Upper lobe of left lung (tissue), 6 donors: ENCODE measurements around the gene SPIRE2. TPM values are rescaled to one million over a fixed set of nuclear protein-coding genes. Genes with fewer than 3 reads are reported as not detected.
A peak's percentile ranks its signal among the peaks of the same experiment; 100 is the strongest.

Experiments
- ATAC-seq, 2 donors: fragments of 200-7000 bp; cut with Tn5 transposase; one replicate each; pipeline ENCODE4 v1.9.1; 2022; ENCODE audit warnings: mild to moderate bottlenecking in 2 of 2, moderate library complexity in 2 of 2; ENCODE audit not compliant: low FRiP score in 2 of 2
- DNase-seq, 2 donors: peaks; one replicate each; pipeline ENCODE4 v3.0.0-alpha.2; 2019 to 2020
- H3K27ac ChIP-seq, 4 donors: fragments of 200-600 bp; sonication (generic); one replicate each; pipeline ENCODE4 v1.5.1; 2016 to 2019
- H3K27me3 ChIP-seq, 4 donors: fragments of 200-600 bp; sonication (generic); one replicate each; pipeline ENCODE4 v1.5.1; 2017 to 2019
- H3K36me3 ChIP-seq, 4 donors: fragments of 200-600 bp; sonication (generic); one replicate each; pipeline ENCODE4 v1.5.1; 2016 to 2019
- H3K4me1 ChIP-seq, 4 donors: fragments of 200-600 bp; sonication (generic); one replicate each; pipeline ENCODE4 v1.5.1; 2018 to 2019
- H3K4me3 ChIP-seq, 4 donors: fragments of 200-600 bp; sonication (generic); one replicate each; pipeline ENCODE4 v1.5.1; 2017 to 2019; ENCODE audit warnings: mild to moderate bottlenecking in 2 of 4, moderate library complexity in 1 of 4
- H3K9me3 ChIP-seq, 4 donors: fragments of 200-600 bp; sonication (generic); one replicate each; pipeline ENCODE4 v1.5.1; 2018 to 2019
- EP300 ChIP-seq, 4 donors: sonication (generic); formaldehyde crosslinking; IDR thresholded peaks; one replicate each; pipeline ENCODE4 v1.5.1; 2017; ENCODE audit warnings: antibody characterized with exemption in 4 of 4, control low read depth in 2 of 4
- POLR2A ChIP-seq, 4 donors: fragments of 450-650 bp; IDR thresholded peaks; one replicate each; pipeline ENCODE4 v1.5.1; 2016 to 2017; ENCODE audit warnings: antibody characterized with exemption in 4 of 4, mild to moderate bottlenecking in 2 of 4
- POLR2AphosphoS5 ChIP-seq, 2 donors: sonication (generic); formaldehyde crosslinking; IDR thresholded peaks; one replicate each; pipeline ENCODE4 v1.5.1; 2017; ENCODE audit warnings: antibody characterized with exemption in 2 of 2
- WGBS, 2 donors: methylation state at CpG; one replicate each; pipeline ENCODE4 v1.1.5; 2017 to 2018; 5-methylcytosine and 5-hydroxymethylcytosine counted together
- total RNA-seq, 6 donors: library from RNA; depleted of rRNA in 4 of 6; stranded (reverse); fragments of >200 nt in 4 of 6; gene quantifications; one replicate each; pipeline versions ENCODE4 v1.1.0 to v1.2.1, GENCODE V29; 2016 to 2021
- TF ChIP-seq, protein P1 (sequence below), 6 experiments: fragments of 450-650 bp in 4 of 6; fragments of 200-600 bp in 2 of 6; sonication (generic) in 2 of 6; IDR thresholded peaks; one replicate each; pipeline ENCODE4 v1.5.1; 2016 to 2019; ENCODE audit warnings: antibody characterized with exemption in 6 of 6
- donor health status: DM: no; HTN: no; CAD: no; lungs with moderate emphysema.
- donor health status: DM: no; HTN: yes; CAD: no; lungs with severe emphysema.

The SPIRE2 gene
- total RNA-seq, 6 donors from 2014 or later = 6.1 to 52.4 (median 14.7) TPM

DNA sequence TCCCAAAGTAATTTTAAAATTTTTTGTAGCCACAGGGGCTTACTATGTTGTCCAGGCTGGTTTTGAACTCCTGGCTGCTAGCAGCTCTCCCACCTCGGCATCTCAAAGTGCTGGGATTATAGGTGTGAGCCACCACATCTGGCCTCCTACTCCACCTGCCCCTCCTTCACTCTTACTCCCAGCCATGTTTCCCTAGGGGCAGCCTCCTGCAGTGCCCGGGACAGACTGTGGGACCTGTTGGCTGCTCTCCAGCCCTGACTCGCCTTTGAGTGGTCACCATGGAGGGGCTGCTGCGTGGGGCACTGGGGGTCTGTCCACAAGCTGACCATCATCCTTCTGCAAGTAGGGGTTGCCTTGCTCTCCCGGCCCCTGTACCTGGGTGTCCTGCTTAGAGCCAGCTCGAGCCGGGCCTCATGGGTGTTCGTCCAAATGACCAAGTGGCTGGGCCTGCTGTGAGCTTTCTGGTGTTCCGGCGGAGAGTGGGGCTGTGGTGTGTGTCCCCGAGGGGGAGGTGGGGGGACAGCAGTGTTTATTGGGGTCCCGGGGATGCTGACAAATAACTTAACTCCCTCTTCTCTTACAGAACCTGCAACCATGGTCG lies 16.6 kb downstream of the SPIRE2 start:
- WGBS, 2 donors = 80 to 86% methylated on average over 11 to 12 of the region's 13 CpGs
- no peaks in the 10 kb centered on the region for H3K9me3 ChIP-seq
- no peak overlapping the region for H3K27ac ChIP-seq
- peak in 1 of 2 donors; percentile 23 for ATAC-seq
- H3K4me3 ChIP-seq = no peak overlapping the region
- TF ChIP-seq POLR2A (IDR thresholded peaks at IDR 0.05) (no peak), POLR2AphosphoS5 (IDR thresholded peaks at IDR 0.05) (no peak), EP300 (IDR thresholded peaks at IDR 0.05) (no peak)
- TF ChIP-seq, protein P1, sequence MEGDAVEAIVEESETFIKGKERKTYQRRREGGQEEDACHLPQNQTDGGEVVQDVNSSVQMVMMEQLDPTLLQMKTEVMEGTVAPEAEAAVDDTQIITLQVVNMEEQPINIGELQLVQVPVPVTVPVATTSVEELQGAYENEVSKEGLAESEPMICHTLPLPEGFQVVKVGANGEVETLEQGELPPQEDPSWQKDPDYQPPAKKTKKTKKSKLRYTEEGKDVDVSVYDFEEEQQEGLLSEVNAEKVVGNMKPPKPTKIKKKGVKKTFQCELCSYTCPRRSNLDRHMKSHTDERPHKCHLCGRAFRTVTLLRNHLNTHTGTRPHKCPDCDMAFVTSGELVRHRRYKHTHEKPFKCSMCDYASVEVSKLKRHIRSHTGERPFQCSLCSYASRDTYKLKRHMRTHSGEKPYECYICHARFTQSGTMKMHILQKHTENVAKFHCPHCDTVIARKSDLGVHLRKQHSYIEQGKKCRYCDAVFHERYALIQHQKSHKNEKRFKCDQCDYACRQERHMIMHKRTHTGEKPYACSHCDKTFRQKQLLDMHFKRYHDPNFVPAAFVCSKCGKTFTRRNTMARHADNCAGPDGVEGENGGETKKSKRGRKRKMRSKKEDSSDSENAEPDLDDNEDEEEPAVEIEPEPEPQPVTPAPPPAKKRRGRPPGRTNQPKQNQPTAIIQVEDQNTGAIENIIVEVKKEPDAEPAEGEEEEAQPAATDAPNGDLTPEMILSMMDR (IDR thresholded peaks at IDR 0.05) = no peak
- H3K4me1 ChIP-seq = no peaks in the 10 kb centered on the region
- H3K36me3 ChIP-seq = no peaks in the 10 kb centered on the region
- no peaks in the 10 kb centered on the region for H3K27me3 ChIP-seq
- DNase-seq = peak in 1 of 2 donors; percentile 56

DNA sequence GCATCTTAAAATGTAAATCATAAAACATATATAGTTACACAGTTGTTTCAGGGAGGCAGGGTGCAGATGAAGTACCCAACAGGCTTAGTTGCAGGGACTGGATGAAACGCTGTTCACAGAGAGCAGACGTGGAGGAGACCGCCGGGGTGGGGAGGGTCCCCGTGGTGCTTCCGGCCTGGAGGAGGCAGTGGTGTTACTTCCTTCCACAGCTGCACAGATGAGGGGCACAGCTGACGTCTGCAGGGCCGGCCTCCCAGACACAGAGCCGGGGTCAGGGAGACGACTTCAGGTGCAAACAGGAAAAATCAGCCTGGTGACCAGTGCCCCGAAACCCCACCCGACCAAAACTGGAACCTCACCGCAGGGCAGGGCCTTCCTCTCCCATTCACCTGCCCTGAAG lies 17.1 kb downstream of the SPIRE2 start:
- 47% methylated on average over 12 to 13 of the region's 13 CpGs for WGBS, 2 donors
- no peak for ATAC-seq

DNA sequence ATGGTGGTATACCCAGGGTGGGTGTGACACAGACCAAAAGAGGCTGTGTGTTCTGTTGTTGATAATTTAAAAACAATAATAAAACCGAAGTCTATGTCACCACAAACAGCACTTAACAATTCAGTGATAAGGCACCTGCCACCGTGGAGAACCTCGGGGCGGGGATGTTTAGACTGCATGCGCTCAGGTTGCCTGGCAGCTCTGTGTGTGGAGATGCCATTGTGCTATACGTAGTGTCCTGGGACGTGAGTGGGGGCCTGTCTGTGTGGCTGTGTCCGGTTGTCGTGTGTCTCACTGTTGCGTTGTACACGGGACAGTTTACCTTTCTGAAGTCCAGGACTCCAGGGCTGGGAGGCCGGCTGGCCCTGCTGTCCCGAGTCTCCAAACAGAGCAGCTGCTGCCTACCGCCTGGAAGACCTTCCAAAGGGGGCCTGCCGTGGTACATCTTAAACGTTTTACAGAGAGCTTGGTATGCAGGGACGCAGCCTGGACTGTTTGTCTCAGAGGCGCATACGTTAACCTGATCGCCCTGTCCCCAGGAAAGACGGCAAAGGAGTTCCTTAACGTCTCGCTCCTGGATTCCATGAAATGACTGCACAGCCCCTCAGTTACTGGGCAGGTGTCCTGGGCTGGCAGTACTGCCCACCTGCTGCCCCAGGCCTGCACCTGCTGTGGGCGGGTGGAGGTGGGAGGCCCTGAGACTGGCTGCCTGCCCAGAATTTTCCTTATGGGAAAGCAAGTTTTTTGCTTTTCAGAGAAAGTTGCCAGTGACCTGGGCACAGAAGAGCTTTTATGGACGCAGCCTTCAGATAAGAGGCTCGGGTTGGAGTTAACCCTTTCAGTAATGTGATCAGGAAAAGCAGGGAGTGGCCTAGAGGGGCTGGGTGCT lies 19.0 kb downstream of the SPIRE2 start:
- Histone ChIP-seq H3K4me1 (no peaks in the 10 kb centered on the region), H3K4me3 (no peak overlapping the region), H3K9me3 (no peaks in the 10 kb centered on the region), H3K27ac (no peak overlapping the region), H3K27me3 (no peaks in the 10 kb centered on the region), H3K36me3 (no peaks in the 10 kb centered on the region)
- DNase-seq (peak in 1 of 2 donors; percentile 40), ATAC-seq (no peak)
- 70 to 74% methylated on average over 20 to 26 of the region's 26 CpGs for WGBS, 2 donors
- no peak for TF ChIP-seq POLR2AphosphoS5 (IDR thresholded peaks at IDR 0.05)
- TF ChIP-seq POLR2A (IDR thresholded peaks at IDR 0.05) = no peak
- TF ChIP-seq, protein P1 (IDR thresholded peaks at IDR 0.05) = no peak
- TF ChIP-seq EP300 (IDR thresholded peaks at IDR 0.05) = no peak

More for the DNA sequence above, 17.1 kb downstream of the SPIRE2 start:
- H3K27ac ChIP-seq = no peak overlapping the region
- no peaks in the 10 kb centered on the region for H3K27me3 ChIP-seq
- H3K4me1 ChIP-seq = no peaks in the 10 kb centered on the region
- H3K4me3 ChIP-seq = no peak overlapping the region
- H3K36me3 ChIP-seq = no peaks in the 10 kb centered on the region
- no peaks in the 10 kb centered on the region for H3K9me3 ChIP-seq
- TF ChIP-seq POLR2A (IDR thresholded peaks at IDR 0.05) = no peak
- TF ChIP-seq, protein P1 (IDR thresholded peaks at IDR 0.05) = no peak
- no peak for TF ChIP-seq POLR2AphosphoS5 (IDR thresholded peaks at IDR 0.05)
- TF ChIP-seq EP300 (IDR thresholded peaks at IDR 0.05) = no peak
- peak in 1 of 2 donors; percentile 56 for DNase-seq

GRCh38 chr16:89847940-89848297 lies 19.6 kb downstream of the SPIRE2 start:
- DNase-seq (peak in 1 of 2 donors; percentile 49), ATAC-seq (no peak)
- WGBS, 2 donors = 65 to 69% methylated on average over 5 to 14 of the region's 14 CpGs
- H3K27me3 ChIP-seq = no peaks in the 10 kb centered on the region
- no peaks in the 10 kb centered on the region for H3K4me1 ChIP-seq
- no peak overlapping the region for H3K4me3 ChIP-seq
- TF ChIP-seq, protein P1 (IDR thresholded peaks at IDR 0.05) = no peak
- TF ChIP-seq POLR2AphosphoS5 (IDR thresholded peaks at IDR 0.05) (no peak), EP300 (IDR thresholded peaks at IDR 0.05) (no peak), POLR2A (IDR thresholded peaks at IDR 0.05) (no peak)
- no peak overlapping the region for H3K27ac ChIP-seq
- H3K9me3 ChIP-seq = no peaks in the 10 kb centered on the region
- H3K36me3 ChIP-seq = no peaks in the 10 kb centered on the region
